OCI-M1 (cell line): Measurements from ENCODE around the gene RANBP17.

Source experiments
- DNase-seq: peaks from one replicate; lab custom pipeline; 2025; lab: John Stamatoyannopoulos, UW

Gene RANBP17

DNA sequence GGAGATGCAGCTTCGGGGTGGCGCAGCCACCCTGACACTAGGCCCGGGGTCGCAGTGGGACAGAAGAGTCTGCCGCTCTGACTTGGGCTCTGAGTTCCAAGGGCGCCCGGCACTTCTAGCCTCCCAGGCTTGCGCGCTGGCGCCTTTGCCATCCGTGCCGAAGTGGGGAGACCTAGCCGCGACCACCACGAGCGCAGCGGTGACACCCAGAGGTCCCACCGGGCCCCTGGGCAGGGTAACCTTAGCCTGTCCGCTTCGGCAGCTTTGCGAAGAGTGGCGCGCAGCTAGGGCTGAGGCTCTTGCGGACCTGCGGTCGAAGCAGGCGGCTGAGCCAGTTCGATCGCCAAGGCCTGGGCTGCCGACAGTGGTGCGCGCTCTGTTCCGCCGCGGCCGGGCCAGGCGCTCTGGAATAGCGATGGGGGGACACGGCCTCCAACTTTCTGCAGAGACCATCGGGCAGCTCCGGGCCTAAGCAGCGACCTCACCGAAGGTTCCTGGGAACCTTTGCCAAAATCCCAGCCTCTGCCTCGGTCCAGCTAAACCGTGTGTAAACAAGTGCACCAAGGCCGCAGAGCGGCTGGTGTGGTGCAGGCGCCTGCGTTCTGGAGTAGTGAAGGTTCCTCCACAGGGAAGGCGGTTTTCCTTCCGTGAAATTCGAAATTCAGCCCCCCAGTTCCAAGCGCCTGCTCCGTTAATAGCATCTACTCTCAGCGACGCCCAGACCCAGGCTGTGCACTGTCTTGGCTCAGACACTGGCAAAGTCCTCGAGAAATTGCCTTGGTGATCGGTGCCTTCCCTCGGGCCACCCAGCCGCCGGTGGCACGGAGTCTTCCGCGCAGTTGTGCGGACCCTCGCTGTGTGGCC, 454.7 kb downstream of the RANBP17 start:
- no peak for DNase-seq

DNA sequence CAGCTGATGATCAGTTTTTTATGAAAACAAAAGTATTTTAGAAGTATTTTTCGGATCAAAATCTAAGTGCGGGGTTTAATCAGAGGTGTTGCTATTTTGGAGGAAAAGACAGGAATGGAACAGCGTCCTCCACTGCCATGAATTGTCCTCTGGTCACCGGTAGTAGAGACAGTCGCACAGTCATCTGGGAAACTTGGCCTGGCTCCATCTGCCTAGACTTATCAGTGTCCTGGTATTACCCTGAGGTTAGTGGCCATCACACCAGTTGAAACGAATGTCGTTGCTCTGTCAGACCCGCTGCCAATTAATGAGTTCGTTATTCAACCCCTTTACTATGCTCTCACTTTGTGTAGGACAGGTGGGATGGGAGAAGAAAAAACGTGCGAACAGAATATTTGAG, 455.4 kb downstream of the RANBP17 start:
- peak; percentile 43 for DNase-seq

- DNase-seq, result no peak
These were observed 456.2 kb downstream of the RANBP17 start for GRCh38 chr5:171318026-171318425.

GRCh38 chr5:171321447-171321846, 459.6 kb downstream of the RANBP17 start:
- no peak for DNase-seq

DNA sequence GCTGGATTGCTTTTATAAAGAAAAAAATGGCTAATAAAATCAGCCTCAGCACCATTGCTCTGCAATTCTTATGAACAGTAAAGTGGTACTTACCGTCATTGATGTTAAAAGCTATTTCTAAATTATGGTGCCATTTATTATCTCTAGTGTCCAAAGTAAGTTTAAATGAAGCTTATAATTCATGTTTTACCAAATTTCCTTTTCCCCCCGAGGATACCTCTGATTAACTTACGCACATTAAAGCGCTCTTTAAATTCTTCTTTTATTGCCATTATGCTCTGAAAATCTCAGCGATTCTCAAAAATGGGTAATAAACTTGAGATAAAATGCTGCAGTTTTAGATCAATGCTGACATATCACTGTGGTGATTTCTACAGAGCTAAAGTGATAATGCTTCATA, 460.7 kb downstream of the RANBP17 start:
- DNase-seq, result no peak

- DNase-seq, result no peak
These were observed 461.2 kb downstream of the RANBP17 start for GRCh38 chr5:171323007-171323406.

DNA sequence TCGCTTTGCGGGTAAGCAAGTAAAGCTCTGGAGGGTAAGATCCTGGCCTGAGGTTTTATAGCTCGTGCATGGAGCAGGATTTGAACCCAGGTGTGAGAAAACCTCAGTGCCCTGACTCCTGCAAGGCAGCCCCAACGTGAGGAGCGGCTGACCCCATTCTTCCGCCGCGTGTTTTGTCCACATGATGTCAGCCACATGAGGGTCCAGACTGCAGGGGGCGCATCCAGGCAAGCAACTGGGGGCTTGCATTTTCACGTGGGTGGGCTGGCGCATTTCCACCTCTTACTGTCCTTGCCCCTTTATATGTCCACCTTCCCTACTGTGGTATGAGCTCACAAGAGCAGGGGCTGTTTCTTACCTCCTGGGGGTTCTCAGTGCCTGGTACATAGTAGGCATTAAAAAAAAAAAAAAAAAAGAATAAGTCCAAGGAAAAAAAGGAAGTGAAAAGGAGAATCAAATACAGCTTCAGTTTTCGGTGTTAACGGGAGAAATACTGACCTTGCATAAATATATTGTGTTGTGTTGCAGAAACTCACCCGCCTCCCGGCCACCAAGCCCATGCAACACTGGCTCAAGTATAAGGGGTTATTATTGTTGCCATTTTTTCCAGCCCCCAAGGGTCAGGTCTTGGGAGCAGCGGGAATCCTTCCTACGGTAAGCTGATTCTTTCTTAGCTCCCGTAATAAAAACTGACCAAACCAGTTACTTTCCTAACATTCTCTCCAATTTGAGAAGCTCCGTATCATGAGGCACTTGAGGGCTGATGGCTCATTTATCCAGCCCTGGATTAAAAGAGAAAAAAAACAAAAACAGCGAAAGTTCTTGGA, 462.2 kb downstream of the RANBP17 start:
- DNase-seq, result no peak

DNA sequence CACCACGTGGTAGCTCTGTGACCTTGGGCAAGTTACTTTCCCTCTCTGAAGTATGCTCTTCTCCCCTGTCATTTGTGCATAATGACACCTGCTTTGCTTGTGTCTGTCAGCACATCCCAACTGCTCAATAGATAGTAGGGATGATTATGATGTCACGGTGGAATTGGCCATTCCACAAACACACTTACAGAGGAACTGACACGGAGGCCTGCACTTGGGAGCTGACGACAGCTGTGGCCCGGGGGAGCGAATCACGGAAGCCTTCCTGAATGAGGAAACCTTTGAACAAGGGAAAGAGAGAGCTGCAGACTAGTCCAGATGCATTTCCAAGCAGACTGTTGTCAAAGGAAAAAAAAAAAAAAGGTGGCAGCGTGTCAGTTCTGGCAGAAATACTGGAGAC, 468.2 kb downstream of the RANBP17 start:
- DNase-seq, result no peak

GRCh38 chr5:171335616-171336015, 473.8 kb downstream of the RANBP17 start:
- DNase-seq, result no peak

- peak; percentile 68 for DNase-seq
These were observed 474.8 kb downstream of the RANBP17 start for GRCh38 chr5:171336521-171337209.

DNA sequence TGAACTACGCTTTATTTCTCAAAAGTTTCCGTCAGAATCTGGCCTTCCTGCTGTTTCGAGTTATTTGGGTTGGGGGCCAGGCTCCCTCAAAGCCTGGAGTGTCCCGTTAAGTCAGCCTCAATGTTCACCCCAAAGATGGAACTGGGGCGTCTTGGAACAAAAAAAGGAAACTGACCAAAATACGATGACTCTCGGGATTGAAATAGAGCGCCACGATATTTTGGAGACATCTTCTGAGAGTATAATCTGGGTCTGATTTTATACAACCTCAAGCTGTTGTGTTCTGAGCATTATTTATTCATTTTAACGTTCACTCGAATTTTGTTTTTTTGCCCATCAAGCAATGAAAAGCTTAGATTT, 475.4 kb downstream of the RANBP17 start:
- no peak for DNase-seq

GRCh38 chr5:171340042-171340441, 478.2 kb downstream of the RANBP17 start:
- DNase-seq, result no peak

GRCh38 chr5:171340491-171340890, 478.7 kb downstream of the RANBP17 start:
- no peak for DNase-seq

GRCh38 chr5:171342362-171343111, 480.7 kb downstream of the RANBP17 start:
- DNase-seq, result peak; percentile 76

- DNase-seq, result no peak
These were observed 483.3 kb downstream of the RANBP17 start for GRCh38 chr5:171344936-171345608.
